Erythroblast (primary cell): ENCODE measurements around the gene BCAT1.
"Not testable (repeated sequence)": the region's sequence is repeated elsewhere in the genome, so short reads cannot be mapped to it uniquely, and the experiment has no call there.

Experiments
- DNase-seq, 2 experiments: peaks; one replicate each; lab custom pipeline; 2025; lab: John Stamatoyannopoulos, UW
- GATA1 ChIP-seq: IDR thresholded peaks from 2 replicates; pipeline ENCODE4 v1.6.1; 2011; ENCODE audit warnings: low read depth, mild to moderate bottlenecking, control low read depth, low read length, moderate library complexity
- POLR2A ChIP-seq: IDR thresholded peaks from 2 replicates; pipeline ENCODE4 v1.6.1; 2011; ENCODE audit warnings: mild to moderate bottlenecking, low read length

BCAT1 gene

GRCh38 chr12:24890048-24890803 is 58.7 kb downstream of the BCAT1 start:
- TF ChIP-seq GATA1 = no peak
- TF ChIP-seq POLR2A = no peak
- no peak for DNase-seq

GRCh38 chr12:24889411-24889810 is 59.5 kb downstream of the BCAT1 start:
- DNase-seq = no peak

GRCh38 chr12:24888813-24889212 is 60.1 kb downstream of the BCAT1 start:
- TF ChIP-seq POLR2A = no peak
- TF ChIP-seq GATA1 = no peak
- DNase-seq = no peak

More at GRCh38 chr12:24889411-24889810, 59.5 kb downstream of the BCAT1 start:
- TF ChIP-seq GATA1 (no peak), POLR2A (no peak)

- no peak for DNase-seq
- TF ChIP-seq GATA1 = no peak
- TF ChIP-seq POLR2A = no peak
Measured at GRCh38 chr12:24884911-24885310, 64.0 kb downstream of the BCAT1 start.

GRCh38 chr12:24881724-24882371 is 67.1 kb downstream of the BCAT1 start:
- TF ChIP-seq POLR2A = no peak
- TF ChIP-seq GATA1 = no peak
- no peak for DNase-seq

GRCh38 chr12:24881227-24881626 is 67.7 kb downstream of the BCAT1 start:
- no peak for DNase-seq
- no peak for TF ChIP-seq GATA1
- TF ChIP-seq POLR2A = no peak

- TF ChIP-seq POLR2A (no peak), GATA1 (no peak)
- no peak for DNase-seq
Measured at GRCh38 chr12:24880732-24881131, 68.2 kb downstream of the BCAT1 start.

- no peak for TF ChIP-seq POLR2A
- TF ChIP-seq GATA1 = no peak
- DNase-seq = no peak
Measured at GRCh38 chr12:24879644-24880043, 69.3 kb downstream of the BCAT1 start.

GRCh38 chr12:24875014-24875413 is 73.9 kb downstream of the BCAT1 start:
- no peak for DNase-seq
- TF ChIP-seq GATA1 (no peak), POLR2A (no peak)

GRCh38 chr12:24872211-24872610 is 76.7 kb downstream of the BCAT1 start:
- DNase-seq = no peak

GRCh38 chr12:24866139-24866538 is 82.8 kb downstream of the BCAT1 start:
- not testable (repeated sequence) for DNase-seq

More at GRCh38 chr12:24872211-24872610, 76.7 kb downstream of the BCAT1 start:
- TF ChIP-seq POLR2A (no peak), GATA1 (no peak)

GRCh38 chr12:24864796-24865125 is 84.1 kb downstream of the BCAT1 start:
- no peak for DNase-seq
- TF ChIP-seq GATA1 = no peak
- TF ChIP-seq POLR2A = no peak

GRCh38 chr12:24861766-24862540 is 86.9 kb downstream of the BCAT1 start:
- peak; percentile 20 to 54 for DNase-seq
- no peak for TF ChIP-seq POLR2A
- TF ChIP-seq GATA1 = no peak

- TF ChIP-seq POLR2A = no peak
- no peak for TF ChIP-seq GATA1
- no peak for DNase-seq
Measured at GRCh38 chr12:24860546-24860945, 88.4 kb downstream of the BCAT1 start.

- TF ChIP-seq POLR2A (no peak), GATA1 (no peak)
- DNase-seq = no peak
Measured at GRCh38 chr12:24856541-24856940, 92.4 kb downstream of the BCAT1 start.
